HG03565 (cell line): ENCODE measurements around the gene ZSCAN4.
A peak's percentile ranks its signal among the peaks of the same experiment; 100 is the strongest.

Experiments used
- ATAC-seq: cut with Tn5 transposase; IDR thresholded peaks from one replicate; pipeline ENCODE4 v1.9.1; 2021; ENCODE audit warnings: mild to moderate bottlenecking, moderate library complexity; ENCODE audit not compliant: unreplicated experiment

ZSCAN4 gene

GRCh38 chr19:57668635-57669034, at the start of gene ZSCAN4:
ZSCAN4 (plus strand) TSS chr19:57668935; CDS start chr19:57676146, 7,211 bp downstream.
- ATAC-seq = no peak

- no peak for ATAC-seq
Observed at GRCh38 chr19:57620673-57621348, 47.9 kb upstream of the ZSCAN4 start.

GRCh38 chr19:57623091-57623490, 45.6 kb upstream of the ZSCAN4 start:
- ATAC-seq = no peak

- peak; percentile 92 for ATAC-seq
Observed at GRCh38 chr19:57632987-57633831, 35.5 kb upstream of the ZSCAN4 start, which contains the start of gene ZNF211. ZNF211 (plus strand) TSS chr19:57633168; CDS start chr19:57633347, 179 bp downstream.

- ATAC-seq = no peak
Observed at GRCh38 chr19:57633832-57634131, 35.0 kb upstream of the ZSCAN4 start.

GRCh38 chr19:57637379-57637778, 31.4 kb upstream of the ZSCAN4 start:
- no peak for ATAC-seq

GRCh38 chr19:57641715-57642234, 27.0 kb upstream of the ZSCAN4 start:
- no peak for ATAC-seq

GRCh38 chr19:57642396-57643046, 26.2 kb upstream of the ZSCAN4 start:
- no peak for ATAC-seq

GRCh38 chr19:57643734-57644133, 25.0 kb upstream of the ZSCAN4 start:
- no peak for ATAC-seq

GRCh38 chr19:57648331-57649003, 20.3 kb upstream of the ZSCAN4 start:
- ATAC-seq = no peak

- ATAC-seq = no peak
Observed at GRCh38 chr19:57651654-57651996, 17.1 kb upstream of the ZSCAN4 start.

GRCh38 chr19:57653689-57654088, 15.0 kb upstream of the ZSCAN4 start:
- ATAC-seq = no peak

- no peak for ATAC-seq
Observed at GRCh38 chr19:57655443-57655842, 13.3 kb upstream of the ZSCAN4 start.

- ATAC-seq = no peak
Observed at GRCh38 chr19:57656346-57656745, 12.4 kb upstream of the ZSCAN4 start.

GRCh38 chr19:57664269-57665127, 4.2 kb upstream of the ZSCAN4 start:
- no peak for ATAC-seq

GRCh38 chr19:57665261-57665806, 3.4 kb upstream of the ZSCAN4 start:
- ATAC-seq = no peak

GRCh38 chr19:57667228-57667627, 1.5 kb upstream of the ZSCAN4 start:
- no peak for ATAC-seq

GRCh38 chr19:57671124-57671895, 2.6 kb downstream of the ZSCAN4 start:
- no peak for ATAC-seq

- ATAC-seq = no peak
Observed at GRCh38 chr19:57672466-57672865, 3.7 kb downstream of the ZSCAN4 start.
